K562 (cell line): ENCODE data around the gene SRPK2. TPM values are rescaled to one million over a fixed set of nuclear protein-coding genes. Genes with fewer than 3 reads are reported as not detected.

Experiments used
- ATAC-seq: fragments of 200-7000 bp; cut with Tn5 transposase; 3 replicates; pipeline ENCODE4 v1.9.1; 2020; ENCODE audit warnings: moderate library complexity
- BruUV-seq: library from RNA; stranded (reverse); fragments of 400-500 nt; replicated peaks from 2 replicates; lab custom pipeline; 2021; lab: Mats Ljungman, UMichigan
- CTCF ChIA-PET: fragments of 300-600 bp; formaldehyde crosslinking; extraction: SDS; loops from one replicate; lab custom pipeline; 2021; ENCODE audit warnings: low intra/inter-chr PET ratio; lab: Yijun Ruan, JAX
- POLR2A ChIA-PET: fragments of 300-600, 350-650 bp; sonication (Branson Sonifier 250); formaldehyde crosslinking; extraction: SDS; loops from one replicate; lab custom pipeline; 2021; ENCODE audit warnings: antibody characterized with exemption, inconsistent platforms; lab: Yijun Ruan, JAX
- DNase-seq, 4 experiments: peaks; one replicate each; pipeline versions ENCODE4 v3.0.0 to v3.0.0-alpha.2; 2011 to 2018; ENCODE audit warnings: low spot score in 3 of 4, mixed read lengths in 3 of 4; ENCODE audit errors: extremely low read depth in 1 of 4
- FAIRE-seq: peaks from 2 replicates; lab custom pipeline; 2011; peaks lifted over from hg19 to GRCh38; lab: Jason Lieb, UNC
- H2AFZ ChIP-seq: 2 replicates; pipeline ENCODE4 v1.6.0; 2011; ENCODE audit warnings: low read depth, low read length, control low read depth, inconsistent platforms
- H3K27ac ChIP-seq: fragments of 200-600 bp; 3 replicates; pipeline ENCODE4 v1.8.0; 2011; ENCODE audit warnings: low read depth, mild to moderate bottlenecking, control low read depth, inconsistent platforms, low read length, moderate library complexity, mixed read lengths; ENCODE audit errors: extremely low read depth
- H3K27me3 ChIP-seq, 2 experiments: fragments of 300-600 bp in 1 of 2; 2 replicates in 1 of 2; 3 replicates in 1 of 2; pipeline versions ENCODE4 v1.6.0 to v1.8.0; 2011; ENCODE audit warnings: inconsistent platforms in 2 of 2, low read length in 2 of 2, mild to moderate bottlenecking in 1 of 2, mixed read lengths in 1 of 2, moderate library complexity in 1 of 2; ENCODE audit not compliant: control insufficient read depth in 2 of 2, insufficient read depth in 2 of 2
- H3K36me3 ChIP-seq: fragments of 300-600 bp; 3 replicates; pipeline ENCODE4 v1.8.0; 2011; ENCODE audit warnings: mild to moderate bottlenecking, low read length, inconsistent platforms; ENCODE audit not compliant: control insufficient read depth, insufficient read depth
- H3K4me1 ChIP-seq, 2 experiments: fragments of 200-600 bp in 1 of 2; replicated peaks in 1 of 2; 2 replicates in 1 of 2; 3 replicates in 1 of 2; pipeline versions ENCODE4 v1.5.1 to v1.8.0; 2011; ENCODE audit warnings: inconsistent platforms in 2 of 2, low read length in 2 of 2, mild to moderate bottlenecking in 1 of 2, mixed read lengths in 1 of 2, moderate library complexity in 1 of 2; ENCODE audit not compliant: control insufficient read depth in 2 of 2, insufficient read depth in 2 of 2
- H3K4me2 ChIP-seq: 2 replicates; pipeline ENCODE4 v1.6.1; 2011; ENCODE audit warnings: low read length, control low read depth, inconsistent platforms, mixed read lengths; ENCODE audit not compliant: insufficient read depth
- H3K4me3 ChIP-seq: fragments of 200-600 bp; sonication (generic), shearing (Covaris generic); 2 replicates; pipeline ENCODE4 v1.5.1; 2016; ENCODE audit warnings: control low read depth, inconsistent platforms
- H3K79me2 ChIP-seq: fragments of 200-600 bp; 3 replicates; pipeline ENCODE4 v1.8.0; 2011; ENCODE audit warnings: low read length, inconsistent platforms; ENCODE audit not compliant: control insufficient read depth, insufficient read depth
- H3K9ac ChIP-seq, 2 experiments: 2 replicates each; pipeline versions ENCODE4 v1.6.0 to v1.6.1; 2011; ENCODE audit warnings: low read depth in 2 of 2, low read length in 2 of 2, control low read depth in 1 of 2, inconsistent platforms in 1 of 2, mild to moderate bottlenecking in 1 of 2, mixed read lengths in 1 of 2; ENCODE audit not compliant: insufficient read depth in 1 of 2
- H3K9me1 ChIP-seq: one replicate; pipeline ENCODE4 v1.6.0; 2011; ENCODE audit warnings: inconsistent platforms, mild to moderate bottlenecking, low read length, moderate library complexity; ENCODE audit not compliant: control insufficient read depth, insufficient read depth
- H3K9me3 ChIP-seq: replicated peaks from 2 replicates; pipeline ENCODE4 v1.5.1; 2011; ENCODE audit warnings: low read depth, low read length, inconsistent platforms; ENCODE audit not compliant: control insufficient read depth, insufficient read depth
- H4K20me1 ChIP-seq: replicated peaks from 2 replicates; pipeline ENCODE4 v1.6.1; 2011; ENCODE audit warnings: low read length, inconsistent platforms, mixed read lengths; ENCODE audit not compliant: control insufficient read depth, insufficient read depth
- ARID1B ChIP-seq: fragments of 450-650 bp; IDR thresholded peaks from 2 replicates; pipeline ENCODE4 v1.6.1; 2016; ENCODE audit warnings: antibody characterized with exemption, mild to moderate bottlenecking, inconsistent platforms
- EHMT2 ChIP-seq: fragments of 450-650 bp; IDR thresholded peaks from 2 replicates; pipeline ENCODE4 v1.6.1; 2018; ENCODE audit warnings: antibody characterized with exemption
- HNRNPK ChIP-seq: fragments of 200-400 bp; formaldehyde crosslinking; IDR thresholded peaks from one replicate; pipeline ENCODE4 v1.6.1; 2018; ENCODE audit warnings: mild to moderate bottlenecking, low read depth, low read length; ENCODE audit not compliant: poor library complexity, severe bottlenecking
- HNRNPUL1 ChIP-seq: fragments of 200-400 bp; formaldehyde crosslinking; IDR thresholded peaks from 2 replicates; pipeline ENCODE4 v1.6.1; 2017; ENCODE audit warnings: low read length
- KDM1A ChIP-seq, 2 experiments: fragments of 450-650 bp; IDR thresholded peaks; 2 replicates each; pipeline ENCODE4 v1.6.1; 2016; ENCODE audit warnings: mild to moderate bottlenecking in 2 of 2
- RBM15 ChIP-seq: fragments of 200-400 bp; formaldehyde crosslinking; IDR thresholded peaks from 2 replicates; pipeline ENCODE4 v1.6.1; 2018; ENCODE audit warnings: mild to moderate bottlenecking, low read length, moderate library complexity; ENCODE audit not compliant: insufficient read depth
- RCOR1 ChIP-seq, 2 experiments: IDR thresholded peaks; 2 replicates each; pipeline ENCODE4 v1.6.1; 2012; ENCODE audit warnings: low read depth in 2 of 2, low read length in 2 of 2, borderline replicate concordance in 1 of 2, improper control_type of control experiment in 1 of 2
- SREBF2 ChIP-seq: sonication (generic); formaldehyde crosslinking; IDR thresholded peaks from 2 replicates; pipeline ENCODE4 v1.4.0; 2020; ENCODE audit warnings: mild to moderate bottlenecking, missing genetic modification reagents
- ZNF512 ChIP-seq: IDR thresholded peaks from 2 replicates; pipeline ENCODE4 v1.6.1; 2016; ENCODE audit warnings: missing genetic modification characterization, missing compliant biosample characterization
- WGBS: fragments of 100-300 bp; shearing (Covaris generic); methylation state at CpG from one replicate; pipeline ENCODE4 v1.1.6; 2016; ENCODE audit warnings: low coverage, mixed read lengths; ENCODE audit not compliant: insufficient coverage; ENCODE audit errors: missing lambda C conversion rate; 5-methylcytosine and 5-hydroxymethylcytosine counted together
- in situ Hi-C: fragments of 300-500 bp; cut with MboI; formaldehyde crosslinking; loops from 4 replicates; pipeline ENCODE4 v1.15.0; 2018; ENCODE audit warnings: inconsistent platforms, mixed read lengths
- intact Hi-C: fragments of 100-400 bp; cut with micrococcal nuclease; formaldehyde crosslinking; loops from 2 replicates; pipeline ENCODE4 v1.14.2; 2022
- polyA plus RNA-seq, 8 experiments: library from polyadenylated mRNA; depleted of rRNA in 4 of 8; stranded (reverse) in 5 of 8; unstranded in 3 of 8; fragments of >200 nt; fragmentation: Nextera tagmentation in 2 of 8; fragmentation: Illumina TruSeq in 1 of 8; extraction: Ambion mirVana in 2 of 8; extraction: Trizol in 1 of 8; gene quantifications; 2 replicates each; pipeline versions ENCODE4 v1.2.1 to v1.2.3, GENCODE V29; 2011 to 2014; ENCODE audit warnings: inconsistent platforms in 1 of 8, missing spikeins in 1 of 8
- total RNA-seq, 7 experiments: library from RNA; depleted of rRNA in 6 of 7; stranded (reverse); fragments of >200 nt in 6 of 7; fragmentation: Illumina TruSeq in 2 of 7; extraction: Trizol in 2 of 7; gene quantifications; 2 replicates each; pipeline versions ENCODE4 v1.2.1 to v1.2.3, GENCODE V29; 2011 to 2021; ENCODE audit warnings: low replicate concordance in 1 of 7
- TF ChIP-seq, protein P1 (sequence below): fragments of 450-650 bp; IDR thresholded peaks from 2 replicates; pipeline ENCODE4 v1.6.1; 2018; ENCODE audit not compliant: partially characterized antibody

Gene SRPK2
- total and polyA plus RNA-seq, 9 of the 15 experiments (the other 6 are each of a cell fraction or from before 2014, with no cell fraction given), result 21.5 to 44.7 (median 33.3) TPM

GRCh38 chr7:105345003-105345402, 43.7 kb downstream of the SRPK2 start:
- TF ChIP-seq ARID1B (peak; percentile 24; the same call in 1 of the 2 replicates), KDM1A (IDR thresholded peaks at IDR 0.05) (peak in 1 of 2 experiments; percentile 25; a peak in 1 of 4 replicates), HNRNPUL1 (no peak), EHMT2 (peak; percentile 25; the same call in 1 of the 2 replicates), ZNF512 (tag) (peak; percentile 42; the same call in 1 of the 2 replicates), HNRNPK (peak; percentile 68), RCOR1 (IDR thresholded peaks at IDR 0.05; ENCODE audit: borderline replicate concordance in 1 of 2, low read depth in 2 of 2, low read length in 2 of 2) (0 out of 4 replicates have a peak, but pooled peaks of 1 of the 2 experiments have one; percentile 22), RBM15 (no peak), SREBF2 (CRISPR knock-in tag) (no peak)
- TF ChIP-seq, protein P1, sequence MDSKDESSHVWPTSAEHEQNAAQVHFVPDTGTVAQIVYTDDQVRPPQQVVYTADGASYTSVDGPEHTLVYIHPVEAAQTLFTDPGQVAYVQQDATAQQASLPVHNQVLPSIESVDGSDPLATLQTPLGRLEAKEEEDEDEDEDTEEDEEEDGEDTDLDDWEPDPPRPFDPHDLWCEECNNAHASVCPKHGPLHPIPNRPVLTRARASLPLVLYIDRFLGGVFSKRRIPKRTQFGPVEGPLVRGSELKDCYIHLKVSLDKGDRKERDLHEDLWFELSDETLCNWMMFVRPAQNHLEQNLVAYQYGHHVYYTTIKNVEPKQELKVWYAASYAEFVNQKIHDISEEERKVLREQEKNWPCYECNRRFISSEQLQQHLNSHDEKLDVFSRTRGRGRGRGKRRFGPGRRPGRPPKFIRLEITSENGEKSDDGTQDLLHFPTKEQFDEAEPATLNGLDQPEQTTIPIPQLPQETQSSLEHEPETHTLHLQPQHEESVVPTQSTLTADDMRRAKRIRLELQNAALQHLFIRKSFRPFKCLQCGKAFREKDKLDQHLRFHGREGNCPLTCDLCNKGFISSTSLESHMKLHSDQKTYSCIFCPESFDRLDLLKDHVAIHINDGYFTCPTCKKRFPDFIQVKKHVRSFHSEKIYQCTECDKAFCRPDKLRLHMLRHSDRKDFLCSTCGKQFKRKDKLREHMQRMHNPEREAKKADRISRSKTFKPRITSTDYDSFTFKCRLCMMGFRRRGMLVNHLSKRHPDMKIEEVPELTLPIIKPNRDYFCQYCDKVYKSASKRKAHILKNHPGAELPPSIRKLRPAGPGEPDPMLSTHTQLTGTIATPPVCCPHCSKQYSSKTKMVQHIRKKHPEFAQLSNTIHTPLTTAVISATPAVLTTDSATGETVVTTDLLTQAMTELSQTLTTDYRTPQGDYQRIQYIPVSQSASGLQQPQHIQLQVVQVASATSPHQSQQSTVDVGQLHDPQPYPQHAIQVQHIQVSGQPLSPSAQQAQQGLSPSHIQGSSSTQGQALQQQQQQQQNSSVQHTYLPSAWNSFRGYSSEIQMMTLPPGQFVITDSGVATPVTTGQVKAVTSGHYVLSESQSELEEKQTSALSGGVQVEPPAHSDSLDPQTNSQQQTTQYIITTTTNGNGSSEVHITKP, result peak; percentile 72
- peak; percentile 60 for ATAC-seq
- no TSS peak for BruUV-seq
- Histone ChIP-seq H3K4me1 (peaks cover 9 to 19% of the 10 kb centered on the region in 2 experiments; a peak in 4 of 5 replicates), H3K79me2 (peaks cover 54% of the 10 kb centered on the region), H3K9ac (no peak overlapping the region), H3K27me3 (no peaks in the 10 kb centered on the region), H3K27ac (no peak overlapping the region), H3K36me3 (no peaks in the 10 kb centered on the region), H3K4me2 (no peak overlapping the region), H2AFZ (no peak overlapping the region), H3K9me3 (no peaks in the 10 kb centered on the region), H3K9me1 (no peaks in the 10 kb centered on the region), H4K20me1 (0 out of 2 replicates have a peak, but pooled peaks cover 5% of the 10 kb centered on the region), H3K4me3 (no peak overlapping the region)
- CTCF ChIA-PET, result no interaction called here
- WGBS, result 62% methylated on average over 3 of the region's 3 CpGs
- in situ Hi-C loops, result no loop called here
- peak; percentile 42 for FAIRE-seq
- DNase-seq, result peak in 1 of 4 experiments; percentile 52
- POLR2A ChIA-PET, result interaction anchor here (0.6 to 2.1 kb wide), 7 partner anchors 8 to 68 kb away, joined by 3 to 6 read pairs (median 3); no protein-coding TSS in a partner anchor
- intact Hi-C loops, result no loop called here
